Astrocyte of the spinal cord (primary cell): ENCODE results near the gene SMIM38.
"Not testable (repeated sequence)": the region's sequence is repeated elsewhere in the genome, so short reads cannot be mapped to it uniquely, and the experiment has no call there.

ENCODE experiments used
- DNase-seq: peaks from one replicate; pipeline ENCODE4 v3.0.0; 2011; ENCODE audit warnings: low read depth, low spot score
- H3K4me3 ChIP-seq: 2 replicates; pipeline ENCODE4 v1.5.1; 2011; ENCODE audit warnings: low read depth, mild to moderate bottlenecking, low read length, moderate library complexity
- CTCF ChIP-seq: IDR thresholded peaks from 2 replicates; pipeline ENCODE4 v1.5.1; 2012; ENCODE audit warnings: low read depth, mild to moderate bottlenecking, low read length, inconsistent platforms
- in situ Hi-C: cut with HindIII; loops from 2 replicates; pipeline ENCODE4 v1.10.0; 2017; ENCODE audit warnings: low sequenced_read_pairs

Gene SMIM38

GRCh38 chr11:69145050-69145380 is 10.7 kb upstream of the SMIM38 start:
- no peak overlapping the region for H3K4me3 ChIP-seq
- no peak for DNase-seq
- in situ Hi-C loops: no loop called here
- no peak for TF ChIP-seq CTCF

- H3K4me3 ChIP-seq: no peak overlapping the region
- TF ChIP-seq CTCF: no peak
- in situ Hi-C loops: no loop called here
- no peak for DNase-seq
These were observed 7.4 kb upstream of the SMIM38 start for GRCh38 chr11:69148377-69148762.

- in situ Hi-C loops: no loop called here
- H3K4me3 ChIP-seq: no peak overlapping the region
- DNase-seq: no peak
- TF ChIP-seq CTCF: no peak
These were observed 6.9 kb upstream of the SMIM38 start for GRCh38 chr11:69148806-69149205.

GRCh38 chr11:69149338-69150045 is 6.2 kb upstream of the SMIM38 start:
- DNase-seq, H3K4me3 ChIP-seq, in situ Hi-C loops: not testable (repeated sequence)

GRCh38 chr11:69150175-69150574 is 5.6 kb upstream of the SMIM38 start:
- in situ Hi-C loops: no loop called here
- TF ChIP-seq CTCF: no peak
- no peak for DNase-seq
- H3K4me3 ChIP-seq: no peak overlapping the region

- H3K4me3 ChIP-seq: no peak overlapping the region
- DNase-seq: no peak
- no peak for TF ChIP-seq CTCF
- in situ Hi-C loops: no loop called here
These were observed 3.9 kb upstream of the SMIM38 start for GRCh38 chr11:69151836-69152235.

- H3K4me3 ChIP-seq: no peak overlapping the region
- in situ Hi-C loops: no loop called here
- DNase-seq: no peak
- TF ChIP-seq CTCF: no peak
These were observed 2.9 kb upstream of the SMIM38 start for GRCh38 chr11:69152733-69153421.
